Activated T-helper 17 cell treated with anti-CD3 and anti-CD28 coated beads, Interleukin-2, amount 50 U/mL, for 72 hours (primary cell): ENCODE data around the gene WDR64. TPM values are rescaled to one million over a fixed set of nuclear protein-coding genes. Genes with fewer than 3 reads are reported as not detected.
A peak's percentile ranks its signal among the peaks of the same experiment; 100 is the strongest.

Source experiments
- ATAC-seq: fragments of 150-1000 bp; cut with Tn5 transposase; replicated peaks from 2 replicates; pipeline ENCODE4 v1.10.0; 2021; ENCODE audit warnings: mild to moderate bottlenecking, moderate library complexity
- H3K27ac Mint-ChIP-seq: one replicate; pipeline ENCODE4 v1.8.0; 2022; ENCODE audit warnings: mixed read lengths
- H3K27me3 Mint-ChIP-seq: one replicate; pipeline ENCODE4 v1.8.0; 2022; ENCODE audit warnings: mixed read lengths
- H3K36me3 Mint-ChIP-seq: one replicate; pipeline ENCODE4 v1.8.0; 2022; ENCODE audit warnings: low read depth, mild to moderate bottlenecking, mixed read lengths
- H3K4me1 Mint-ChIP-seq: one replicate; pipeline ENCODE4 v1.8.0; 2022; ENCODE audit warnings: mixed read lengths
- H3K4me3 Mint-ChIP-seq: one replicate; pipeline ENCODE4 v1.8.0; 2022; ENCODE audit warnings: mild to moderate bottlenecking, mixed read lengths
- H3K9me3 Mint-ChIP-seq: one replicate; pipeline ENCODE4 v1.8.0; 2022; ENCODE audit warnings: mixed read lengths
- total RNA-seq, 2 donors: library from RNA; stranded (reverse); gene quantifications; one replicate each; pipeline ENCODE4 v1.2.3, GENCODE V29; 2022

Gene WDR64
- total RNA-seq, 2 donors from 2014 or later = not detected

GRCh38 chr1:241617426-241617825, 34.7 kb upstream of the WDR64 start:
- Mint-ChIP-seq H3K36me3 (no peaks in the 10 kb centered on the region), H3K27ac (no peak overlapping the region), H3K27me3 (no peaks in the 10 kb centered on the region), H3K9me3 (no peaks in the 10 kb centered on the region), H3K4me1 (peaks cover 6% of the 10 kb centered on the region), H3K4me3 (no peak overlapping the region)
- no peak for ATAC-seq

GRCh38 chr1:241622669-241623068, 29.4 kb upstream of the WDR64 start:
- no peaks in the 10 kb centered on the region for H3K4me1 Mint-ChIP-seq
- H3K27ac Mint-ChIP-seq = no peak overlapping the region
- no peaks in the 10 kb centered on the region for H3K9me3 Mint-ChIP-seq
- H3K36me3 Mint-ChIP-seq = no peaks in the 10 kb centered on the region
- ATAC-seq = no peak
- H3K4me3 Mint-ChIP-seq = no peak overlapping the region
- no peaks in the 10 kb centered on the region for H3K27me3 Mint-ChIP-seq

- ATAC-seq = no peak
- H3K36me3 Mint-ChIP-seq = peaks cover 5% of the 10 kb centered on the region
- no peak overlapping the region for H3K4me3 Mint-ChIP-seq
- peaks cover 7% of the 10 kb centered on the region for H3K4me1 Mint-ChIP-seq
- no peaks in the 10 kb centered on the region for H3K27me3 Mint-ChIP-seq
- H3K27ac Mint-ChIP-seq = no peak overlapping the region
- no peaks in the 10 kb centered on the region for H3K9me3 Mint-ChIP-seq
These were observed 27.1 kb upstream of the WDR64 start for GRCh38 chr1:241624935-241625334.

GRCh38 chr1:241627453-241628259, 24.4 kb upstream of the WDR64 start:
- Mint-ChIP-seq H3K27ac (no peak overlapping the region), H3K4me3 (peak overlapping the region; percentile 22), H3K4me1 (peaks cover 11% of the 10 kb centered on the region), H3K36me3 (peaks cover 15% of the 10 kb centered on the region), H3K9me3 (no peaks in the 10 kb centered on the region), H3K27me3 (no peaks in the 10 kb centered on the region)
- peak; percentile 76 for ATAC-seq

- H3K27me3 Mint-ChIP-seq = no peaks in the 10 kb centered on the region
- no peaks in the 10 kb centered on the region for H3K9me3 Mint-ChIP-seq
- no peak for ATAC-seq
- H3K36me3 Mint-ChIP-seq = peaks cover 26% of the 10 kb centered on the region
- H3K27ac Mint-ChIP-seq = no peak overlapping the region
- H3K4me3 Mint-ChIP-seq = no peak overlapping the region
- peaks cover 11% of the 10 kb centered on the region for H3K4me1 Mint-ChIP-seq
These were observed 22.1 kb upstream of the WDR64 start for GRCh38 chr1:241630005-241630404.

GRCh38 chr1:241630476-241630875, 21.6 kb upstream of the WDR64 start:
- no peak overlapping the region for H3K27ac Mint-ChIP-seq
- peaks cover 31% of the 10 kb centered on the region for H3K36me3 Mint-ChIP-seq
- ATAC-seq = no peak
- peaks cover 11% of the 10 kb centered on the region for H3K4me1 Mint-ChIP-seq
- H3K9me3 Mint-ChIP-seq = no peaks in the 10 kb centered on the region
- H3K27me3 Mint-ChIP-seq = no peaks in the 10 kb centered on the region
- H3K4me3 Mint-ChIP-seq = no peak overlapping the region

- Mint-ChIP-seq H3K27me3 (no peaks in the 10 kb centered on the region), H3K36me3 (peaks cover 35% of the 10 kb centered on the region), H3K9me3 (no peaks in the 10 kb centered on the region), H3K27ac (no peak overlapping the region), H3K4me3 (no peak overlapping the region), H3K4me1 (peaks cover 11% of the 10 kb centered on the region)
- ATAC-seq = no peak
These were observed 21.2 kb upstream of the WDR64 start for GRCh38 chr1:241630899-241631298.

- Mint-ChIP-seq H3K4me1 (peaks cover 11% of the 10 kb centered on the region), H3K36me3 (peaks cover 40% of the 10 kb centered on the region), H3K4me3 (no peak overlapping the region), H3K9me3 (no peaks in the 10 kb centered on the region), H3K27ac (no peak overlapping the region), H3K27me3 (no peaks in the 10 kb centered on the region)
- no peak for ATAC-seq
These were observed 20.4 kb upstream of the WDR64 start for GRCh38 chr1:241631674-241632073.

- Mint-ChIP-seq H3K27me3 (no peaks in the 10 kb centered on the region), H3K27ac (no peak overlapping the region), H3K4me3 (no peak overlapping the region), H3K36me3 (peaks cover 53% of the 10 kb centered on the region), H3K9me3 (no peaks in the 10 kb centered on the region), H3K4me1 (peaks cover 18% of the 10 kb centered on the region)
- ATAC-seq = no peak
These were observed 19.1 kb upstream of the WDR64 start for GRCh38 chr1:241632987-241633386.

GRCh38 chr1:241635556-241636152, 16.4 kb upstream of the WDR64 start:
- H3K36me3 Mint-ChIP-seq = peaks cover 52% of the 10 kb centered on the region
- H3K4me1 Mint-ChIP-seq = peaks cover 23% of the 10 kb centered on the region
- no peaks in the 10 kb centered on the region for H3K27me3 Mint-ChIP-seq
- H3K27ac Mint-ChIP-seq = no peak overlapping the region
- peaks cover 2% of the 10 kb centered on the region for H3K9me3 Mint-ChIP-seq
- no peak overlapping the region for H3K4me3 Mint-ChIP-seq
- ATAC-seq = no peak

- ATAC-seq = no peak
- peaks cover 52% of the 10 kb centered on the region for H3K36me3 Mint-ChIP-seq
- no peaks in the 10 kb centered on the region for H3K27me3 Mint-ChIP-seq
- no peak overlapping the region for H3K4me3 Mint-ChIP-seq
- no peak overlapping the region for H3K27ac Mint-ChIP-seq
- H3K4me1 Mint-ChIP-seq = peaks cover 29% of the 10 kb centered on the region
- H3K9me3 Mint-ChIP-seq = peaks cover 4% of the 10 kb centered on the region
These were observed 15.8 kb upstream of the WDR64 start for GRCh38 chr1:241636291-241636690.

GRCh38 chr1:241637046-241637590, 15.0 kb upstream of the WDR64 start:
- no peak for ATAC-seq
- Mint-ChIP-seq H3K27ac (no peak overlapping the region), H3K9me3 (peaks cover 4% of the 10 kb centered on the region), H3K4me3 (peak overlapping the region; percentile 83), H3K27me3 (no peaks in the 10 kb centered on the region), H3K4me1 (peaks cover 27% of the 10 kb centered on the region), H3K36me3 (peaks cover 45% of the 10 kb centered on the region)

GRCh38 chr1:241637604-241638003, 14.5 kb upstream of the WDR64 start:
- H3K4me1 Mint-ChIP-seq = peaks cover 25% of the 10 kb centered on the region

GRCh38 chr1:241638099-241638682, 13.9 kb upstream of the WDR64 start:
- Mint-ChIP-seq H3K9me3 (peaks cover 4% of the 10 kb centered on the region), H3K4me1 (peaks cover 25% of the 10 kb centered on the region), H3K4me3 (peak overlapping the region; percentile 83), H3K27me3 (no peaks in the 10 kb centered on the region), H3K27ac (no peak overlapping the region), H3K36me3 (peaks cover 41% of the 10 kb centered on the region)
- ATAC-seq = no peak

More at GRCh38 chr1:241637604-241638003, 14.5 kb upstream of the WDR64 start:
- Mint-ChIP-seq H3K27me3 (no peaks in the 10 kb centered on the region), H3K36me3 (peaks cover 41% of the 10 kb centered on the region), H3K9me3 (peaks cover 4% of the 10 kb centered on the region), H3K4me3 (peak overlapping the region; percentile 83), H3K27ac (no peak overlapping the region)
- no peak for ATAC-seq
